C4-2B (cell line): ENCODE measurements around the gene GPR137B.

Experiments
- CTCF ChIP-seq: fragments of 450-650 bp; conservative IDR thresholded peaks from 2 replicates; pipeline ENCODE4 v1.5.1; 2017; ENCODE audit warnings: mild to moderate bottlenecking
- ZFX ChIP-seq: fragments of 450-650 bp; IDR thresholded peaks from 2 replicates; pipeline ENCODE4 v1.6.1; 2017

GRCh38 chr1:236209713-236210112 is 67.4 kb downstream of the GPR137B start:
- TF ChIP-seq CTCF = no peak
- TF ChIP-seq ZFX = no peak
